K562 (cell line): ENCODE measurements around the gene MEFV. TPM values are rescaled to one million over a fixed set of nuclear protein-coding genes. Genes with fewer than 3 reads are reported as not detected.

Source experiments
- CAMTA2 ChIP-seq: fragments of 250-450 bp; sonication (Bioruptor Pico); conservative IDR thresholded peaks from 2 replicates; pipeline ENCODE4 v1.5.1; 2022
- GTF3C2 ChIP-seq: IDR thresholded peaks from 3 replicates; pipeline ENCODE4 v1.6.1; 2011; ENCODE audit warnings: borderline replicate concordance, mild to moderate bottlenecking, moderate library complexity; ENCODE audit not compliant: insufficient read length; ENCODE audit errors: extremely low read depth
- HNRNPLL ChIP-seq: fragments of 200-400 bp; formaldehyde crosslinking; IDR thresholded peaks from 2 replicates; pipeline ENCODE4 v1.6.1; 2017; ENCODE audit warnings: low read length, low read depth, mild to moderate bottlenecking; ENCODE audit not compliant: poor library complexity, severe bottlenecking
- MAFG ChIP-seq: fragments of 450-650 bp; conservative IDR thresholded peaks from 2 replicates; pipeline ENCODE4 v1.6.1; 2016; ENCODE audit warnings: missing genetic modification characterization, missing compliant biosample characterization
- MAX ChIP-seq: sonication (generic); formaldehyde crosslinking; IDR thresholded peaks from 2 replicates; pipeline ENCODE4 v1.9.0; 2022; ENCODE audit warnings: mild to moderate bottlenecking, missing genetic modification reagents
- MTA2 ChIP-seq: fragments of 450-650 bp; IDR thresholded peaks from 2 replicates; pipeline ENCODE4 v1.6.1; 2016; ENCODE audit warnings: low read depth
- NCOA1 ChIP-seq: fragments of 450-650 bp; IDR thresholded peaks from 2 replicates; pipeline ENCODE4 v1.6.1; 2016; ENCODE audit warnings: low read depth
- NCOA2 ChIP-seq, 2 experiments: fragments of 450-650 bp; IDR thresholded peaks; 2 replicates each; pipeline ENCODE4 v1.6.1; 2018; ENCODE audit warnings: mild to moderate bottlenecking in 2 of 2, moderate library complexity in 1 of 2; ENCODE audit not compliant: partially characterized antibody in 2 of 2
- NCOA6 ChIP-seq: fragments of 450-650 bp; IDR thresholded peaks from 2 replicates; pipeline ENCODE4 v1.6.1; 2017; ENCODE audit warnings: mild to moderate bottlenecking
- NONO ChIP-seq, 2 experiments: fragments of 200-400 bp in 1 of 2; fragments of 450-650 bp in 1 of 2; formaldehyde crosslinking in 1 of 2; IDR thresholded peaks; 2 replicates each; pipeline ENCODE4 v1.6.1; 2017; ENCODE audit warnings: low read depth in 2 of 2, mild to moderate bottlenecking in 2 of 2, moderate library complexity in 2 of 2, low read length in 1 of 2
- PHB2 ChIP-seq: fragments of 450-650 bp; IDR thresholded peaks from 2 replicates; pipeline ENCODE4 v1.6.1; 2017; ENCODE audit warnings: low read depth
- PTRF ChIP-seq: fragments of 450-650 bp; IDR thresholded peaks from 2 replicates; pipeline ENCODE4 v1.6.1; 2016; ENCODE audit warnings: mild to moderate bottlenecking, missing genetic modification characterization, missing compliant biosample characterization
- SUPT5H ChIP-seq: fragments of 450-650 bp; IDR thresholded peaks from 2 replicates; pipeline ENCODE4 v1.6.1; 2016
- TEAD2 ChIP-seq: fragments of 450-650 bp; IDR thresholded peaks from 2 replicates; pipeline ENCODE4 v1.6.1; 2016; ENCODE audit warnings: missing genetic modification characterization, control low read depth, missing compliant biosample characterization
- WHSC1 ChIP-seq: IDR thresholded peaks from one replicate; pipeline ENCODE4 v1.6.1; 2012; ENCODE audit warnings: low read length, control low read depth, inconsistent platforms
- ZNF217 ChIP-seq: sonication (generic); formaldehyde crosslinking; IDR thresholded peaks from 2 replicates; pipeline ENCODE4 v1.8.0; 2022; ENCODE audit warnings: mild to moderate bottlenecking, missing genetic modification reagents
- ZNF561 ChIP-seq: fragments of 450-650 bp; formaldehyde crosslinking; conservative IDR thresholded peaks from 2 replicates; pipeline ENCODE4 v1.4.0; 2020; ENCODE audit warnings: mild to moderate bottlenecking, moderate library complexity
- ZNF583 ChIP-seq: fragments of 250-450 bp; sonication (Bioruptor Pico); IDR thresholded peaks from 2 replicates; pipeline ENCODE4 v1.4.0; 2020
- ZNF584 ChIP-seq: fragments of 200-800 bp; sonication (Bioruptor generic); IDR thresholded peaks from 2 replicates; pipeline ENCODE4 v1.6.1; 2016; ENCODE audit warnings: low read depth, mild to moderate bottlenecking, missing genetic modification characterization, missing compliant biosample characterization
- ZNF699 ChIP-seq: fragments of 250-450 bp; sonication (Bioruptor Pico); IDR thresholded peaks from 2 replicates; pipeline ENCODE4 v1.8.0; 2021; ENCODE audit warnings: mild to moderate bottlenecking, moderate library complexity; ENCODE audit not compliant: insufficient replicate concordance
- ZNF766 ChIP-seq: fragments of 200-800 bp; sonication (Bioruptor generic); conservative IDR thresholded peaks from 2 replicates; pipeline ENCODE4 v1.6.1; 2016; ENCODE audit warnings: missing genetic modification characterization, missing compliant biosample characterization
- polyA plus RNA-seq, 8 experiments: library from polyadenylated mRNA; depleted of rRNA in 4 of 8; stranded (reverse) in 5 of 8; unstranded in 3 of 8; fragments of >200 nt; fragmentation: Nextera tagmentation in 2 of 8; fragmentation: Illumina TruSeq in 1 of 8; extraction: Ambion mirVana in 2 of 8; extraction: Trizol in 1 of 8; gene quantifications; 2 replicates each; pipeline versions ENCODE4 v1.2.1 to v1.2.3, GENCODE V29; 2011 to 2014; ENCODE audit warnings: inconsistent platforms in 1 of 8, missing spikeins in 1 of 8
- total RNA-seq, 7 experiments: library from RNA; depleted of rRNA in 6 of 7; stranded (reverse); fragments of >200 nt in 6 of 7; fragmentation: Illumina TruSeq in 2 of 7; extraction: Trizol in 2 of 7; gene quantifications; 2 replicates each; pipeline versions ENCODE4 v1.2.1 to v1.2.3, GENCODE V29; 2011 to 2021; ENCODE audit warnings: low replicate concordance in 1 of 7
- TF ChIP-seq, protein P1 (sequence below): fragments of 250-450 bp; sonication (Bioruptor Pico); IDR thresholded peaks from 2 replicates; pipeline ENCODE4 v1.4.0; 2020; ENCODE audit warnings: mild to moderate bottlenecking, moderate library complexity, borderline replicate concordance

Gene MEFV
- total and polyA plus RNA-seq, 9 of the 15 experiments (the other 6 are each of a cell fraction or from before 2014, with no cell fraction given) = 0.14 TPM; not detected in 8

- TF ChIP-seq GTF3C2 (no peak), NONO (IDR thresholded peaks at IDR 0.05; ENCODE audit: low read depth in 2 of 2, low read length in 1 of 2) (peak in 1 of 2 experiments; percentile 37; a peak in 2 of 4 replicates), NCOA1 (no peak; the same call in none of the 2 replicates), CAMTA2 (no peak), ZNF766 (CRISPR knock-in tag) (no peak), ZNF217 (CRISPR knock-in tag) (0 out of 2 replicates have a peak, but pooled peaks have one; percentile 90), PHB2 (no peak), HNRNPLL (peak; percentile 58), MAFG (tag) (no peak), WHSC1 (no peak), NCOA2 (IDR thresholded peaks at IDR 0.05; ENCODE audit: partially characterized antibody in 2 of 2) (no peak), ZNF561 (no peak), SUPT5H (peak; percentile 82), ZNF699 (CRISPR knock-in tag) (no peak), TEAD2 (tag) (no peak), PTRF (no peak), NCOA6 (no peak), ZNF584 (CRISPR knock-in tag) (no peak), MTA2 (no peak), ZNF583 (no peak), MAX (CRISPR knock-in tag) (peak; percentile 98)
- TF ChIP-seq, protein P1, sequence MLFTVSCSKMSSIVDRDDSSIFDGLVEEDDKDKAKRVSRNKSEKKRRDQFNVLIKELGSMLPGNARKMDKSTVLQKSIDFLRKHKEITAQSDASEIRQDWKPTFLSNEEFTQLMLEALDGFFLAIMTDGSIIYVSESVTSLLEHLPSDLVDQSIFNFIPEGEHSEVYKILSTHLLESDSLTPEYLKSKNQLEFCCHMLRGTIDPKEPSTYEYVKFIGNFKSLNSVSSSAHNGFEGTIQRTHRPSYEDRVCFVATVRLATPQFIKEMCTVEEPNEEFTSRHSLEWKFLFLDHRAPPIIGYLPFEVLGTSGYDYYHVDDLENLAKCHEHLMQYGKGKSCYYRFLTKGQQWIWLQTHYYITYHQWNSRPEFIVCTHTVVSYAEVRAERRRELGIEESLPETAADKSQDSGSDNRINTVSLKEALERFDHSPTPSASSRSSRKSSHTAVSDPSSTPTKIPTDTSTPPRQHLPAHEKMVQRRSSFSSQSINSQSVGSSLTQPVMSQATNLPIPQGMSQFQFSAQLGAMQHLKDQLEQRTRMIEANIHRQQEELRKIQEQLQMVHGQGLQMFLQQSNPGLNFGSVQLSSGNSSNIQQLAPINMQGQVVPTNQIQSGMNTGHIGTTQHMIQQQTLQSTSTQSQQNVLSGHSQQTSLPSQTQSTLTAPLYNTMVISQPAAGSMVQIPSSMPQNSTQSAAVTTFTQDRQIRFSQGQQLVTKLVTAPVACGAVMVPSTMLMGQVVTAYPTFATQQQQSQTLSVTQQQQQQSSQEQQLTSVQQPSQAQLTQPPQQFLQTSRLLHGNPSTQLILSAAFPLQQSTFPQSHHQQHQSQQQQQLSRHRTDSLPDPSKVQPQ (CRISPR knock-in tag) = no peak
Measured at GRCh38 chr16:3264137-3265036, 8.0 kb upstream of the MEFV start (continued).
